ENCODE results near the gene SETBP1. TPM values are rescaled to one million over a fixed set of nuclear protein-coding genes. Genes with fewer than 3 reads are reported as not detected.

SETBP1 gene
- total RNA-seq, 1 donor from 2014 or later, result 12.4 TPM

- H3K27ac ChIP-seq (ENCODE audit: low read depth, low read length), result no peak overlapping the region
- Mint-ChIP-seq H3K4me3 (ENCODE audit: unreplicated experiment) (no peak overlapping the region), H3K9me3 (ENCODE audit: unreplicated experiment) (no peaks in the 10 kb centered on the region), H3K36me3 (ENCODE audit: low read depth, unreplicated experiment) (no peaks in the 10 kb centered on the region), H3K27ac (ENCODE audit: unreplicated experiment) (no peak overlapping the region), H3K27me3 (ENCODE audit: low read depth, unreplicated experiment) (peaks cover 2% of the 10 kb centered on the region), H3K4me1 (ENCODE audit: low read depth, unreplicated experiment) (peaks cover 6% of the 10 kb centered on the region)
- no peaks in the 10 kb centered on the region for H3K79me2 ChIP-seq (ENCODE audit: insufficient read depth, low read length)
- no peak for FAIRE-seq
- no peaks in the 10 kb centered on the region for H4K20me1 ChIP-seq (ENCODE audit: insufficient read depth, low read length)
- H3K27me3 ChIP-seq (ENCODE audit: insufficient read depth, low read length), result no peaks in the 10 kb centered on the region
- no peaks in the 10 kb centered on the region for H3K4me1 ChIP-seq (ENCODE audit: insufficient read depth, low read length)
- H3K9ac ChIP-seq (ENCODE audit: low read length), result no peak overlapping the region
- no peak overlapping the region for H3K4me2 ChIP-seq (ENCODE audit: low read length)
- H3K36me3 ChIP-seq (ENCODE audit: insufficient read depth, low read length), result no peaks in the 10 kb centered on the region
- H3K9me3 ChIP-seq (ENCODE audit: insufficient read depth, low read depth, low read length), result no peaks in the 10 kb centered on the region
- no peak overlapping the region for H3K4me3 ChIP-seq (ENCODE audit: insufficient read depth, low read depth, low read length)
- DNase-seq (ENCODE audit: low read depth), result peak; percentile 13
- no peak overlapping the region for H2AFZ ChIP-seq (ENCODE audit: low read depth, low read length)
- TF ChIP-seq CTCF (IDR thresholded peaks at IDR 0.05; ENCODE audit: insufficient read depth, low read depth, low read length) (no peak), EZH2 (IDR thresholded peaks at IDR 0.05; ENCODE audit: insufficient read depth, low read length) (no peak)
These were observed 376.2 kb downstream of the SETBP1 start for GRCh38 chr18:45056926-45057325.

- DNase-seq (ENCODE audit: low read depth), result no peak
- H3K27ac Mint-ChIP-seq (ENCODE audit: unreplicated experiment), result no peak overlapping the region
- Histone ChIP-seq H3K4me3 (ENCODE audit: insufficient read depth, low read depth, low read length) (no peak overlapping the region), H4K20me1 (ENCODE audit: insufficient read depth, low read length) (no peaks in the 10 kb centered on the region), H3K79me2 (ENCODE audit: insufficient read depth, low read length) (no peaks in the 10 kb centered on the region), H3K27me3 (ENCODE audit: insufficient read depth, low read length) (no peaks in the 10 kb centered on the region), H2AFZ (ENCODE audit: low read depth, low read length) (no peak overlapping the region), H3K4me2 (ENCODE audit: low read length) (no peak overlapping the region), H3K9me3 (ENCODE audit: insufficient read depth, low read depth, low read length) (no peaks in the 10 kb centered on the region), H3K4me1 (ENCODE audit: insufficient read depth, low read length) (no peaks in the 10 kb centered on the region), H3K36me3 (ENCODE audit: insufficient read depth, low read length) (no peaks in the 10 kb centered on the region), H3K9ac (ENCODE audit: low read length) (no peak overlapping the region), H3K27ac (ENCODE audit: low read depth, low read length) (no peak overlapping the region)
- peaks cover 2% of the 10 kb centered on the region for H3K27me3 Mint-ChIP-seq (ENCODE audit: low read depth, unreplicated experiment)
- H3K4me3 Mint-ChIP-seq (ENCODE audit: unreplicated experiment), result no peak overlapping the region
- no peak for FAIRE-seq
- no peaks in the 10 kb centered on the region for H3K9me3 Mint-ChIP-seq (ENCODE audit: unreplicated experiment)
- H3K4me1 Mint-ChIP-seq (ENCODE audit: low read depth, unreplicated experiment), result peaks cover 6% of the 10 kb centered on the region
- H3K36me3 Mint-ChIP-seq (ENCODE audit: low read depth, unreplicated experiment), result peaks cover 2% of the 10 kb centered on the region
- no peak for TF ChIP-seq EZH2 (IDR thresholded peaks at IDR 0.05; ENCODE audit: insufficient read depth, low read length)
- no peak for TF ChIP-seq CTCF (IDR thresholded peaks at IDR 0.05; ENCODE audit: insufficient read depth, low read depth, low read length)
These were observed 377.4 kb downstream of the SETBP1 start for GRCh38 chr18:45057955-45058600.

- Mint-ChIP-seq H3K9me3 (ENCODE audit: unreplicated experiment) (no peaks in the 10 kb centered on the region), H3K4me3 (ENCODE audit: unreplicated experiment) (no peak overlapping the region), H3K4me1 (ENCODE audit: low read depth, unreplicated experiment) (peaks cover 6% of the 10 kb centered on the region), H3K27ac (ENCODE audit: unreplicated experiment) (no peak overlapping the region), H3K27me3 (ENCODE audit: low read depth, unreplicated experiment) (peaks cover 2% of the 10 kb centered on the region), H3K36me3 (ENCODE audit: low read depth, unreplicated experiment) (peaks cover 5% of the 10 kb centered on the region)
- no peaks in the 10 kb centered on the region for H3K9me3 ChIP-seq (ENCODE audit: insufficient read depth, low read depth, low read length)
- H3K27ac ChIP-seq (ENCODE audit: low read depth, low read length), result no peak overlapping the region
- TF ChIP-seq CTCF (IDR thresholded peaks at IDR 0.05; ENCODE audit: insufficient read depth, low read depth, low read length), result no peak
- no peak for TF ChIP-seq EZH2 (IDR thresholded peaks at IDR 0.05; ENCODE audit: insufficient read depth, low read length)
- H3K4me3 ChIP-seq (ENCODE audit: insufficient read depth, low read depth, low read length), result no peak overlapping the region
- peak overlapping the region; percentile 30 for H3K4me2 ChIP-seq (ENCODE audit: low read length)
- H3K4me1 ChIP-seq (ENCODE audit: insufficient read depth, low read length), result no peaks in the 10 kb centered on the region
- no peaks in the 10 kb centered on the region for H3K79me2 ChIP-seq (ENCODE audit: insufficient read depth, low read length)
- DNase-seq (ENCODE audit: low read depth) (peak; percentile 82), FAIRE-seq (peak; percentile 90)
- no peaks in the 10 kb centered on the region for H4K20me1 ChIP-seq (ENCODE audit: insufficient read depth, low read length)
- no peaks in the 10 kb centered on the region for H3K36me3 ChIP-seq (ENCODE audit: insufficient read depth, low read length)
- H3K27me3 ChIP-seq (ENCODE audit: insufficient read depth, low read length), result no peaks in the 10 kb centered on the region
- H3K9ac ChIP-seq (ENCODE audit: low read length), result no peak overlapping the region
- no peak overlapping the region for H2AFZ ChIP-seq (ENCODE audit: low read depth, low read length)
These were observed 379.0 kb downstream of the SETBP1 start for GRCh38 chr18:45059695-45060094.

All from astrocyte (in vitro differentiated cells and primary cell).